GM12878 (cell line): Measurements from ENCODE around the gene STK10. TPM values are rescaled to one million over a fixed set of nuclear protein-coding genes. Genes with fewer than 3 reads are reported as not detected.

ENCODE experiments used
- BCL11A ChIP-seq: IDR thresholded peaks from 2 replicates; pipeline ENCODE4 v1.6.1; 2011; ENCODE audit warnings: low read depth, low read length
- BHLHE40 ChIP-seq, 2 experiments: fragments of 450-650 bp in 1 of 2; IDR thresholded peaks; 2 replicates each; pipeline ENCODE4 v1.6.1; 2011 to 2017; ENCODE audit warnings: low read depth in 2 of 2, borderline replicate concordance in 1 of 2, improper control_type of control experiment in 1 of 2, low read length in 1 of 2, mild to moderate bottlenecking in 1 of 2
- EZH2 ChIP-seq: IDR thresholded peaks from 2 replicates; pipeline ENCODE4 v1.6.1; 2012; ENCODE audit warnings: low read depth, mild to moderate bottlenecking, control low read depth, inconsistent platforms, low read length, borderline replicate concordance; ENCODE audit not compliant: control insufficient read depth
- IKZF1 ChIP-seq: fragments of 450-650 bp; conservative IDR thresholded peaks from 2 replicates; pipeline ENCODE4 v1.6.1; 2017; ENCODE audit warnings: antibody characterized with exemption, mild to moderate bottlenecking
- MEF2B ChIP-seq: fragments of 450-650 bp; IDR thresholded peaks from 2 replicates; pipeline ENCODE4 v1.6.1; 2018; ENCODE audit warnings: mild to moderate bottlenecking, moderate library complexity; ENCODE audit not compliant: partially characterized antibody, poor library complexity, severe bottlenecking
- MLLT1 ChIP-seq: fragments of 450-650 bp; IDR thresholded peaks from 2 replicates; pipeline ENCODE4 v1.6.1; 2016; ENCODE audit warnings: mild to moderate bottlenecking
- MYC ChIP-seq: IDR thresholded peaks from 2 replicates; pipeline ENCODE4 v1.6.1; 2011; ENCODE audit warnings: mild to moderate bottlenecking, low read length, moderate library complexity, inconsistent platforms; ENCODE audit not compliant: insufficient read depth, insufficient replicate concordance, insufficient read length, severe bottlenecking
- PAX8 ChIP-seq: fragments of 450-650 bp; IDR thresholded peaks from 2 replicates; pipeline ENCODE4 v1.6.1; 2017; ENCODE audit warnings: mild to moderate bottlenecking, moderate library complexity
- PML ChIP-seq: IDR thresholded peaks from 2 replicates; pipeline ENCODE4 v1.6.1; 2012; ENCODE audit warnings: low read length, inconsistent platforms
- POLR2A ChIP-seq: IDR thresholded peaks from 2 replicates; pipeline ENCODE4 v1.6.1; 2011; ENCODE audit warnings: low read depth, mild to moderate bottlenecking, low read length
- SMC3 ChIP-seq: IDR thresholded peaks from 2 replicates; pipeline ENCODE4 v1.6.1; 2011; ENCODE audit warnings: low read length, improper control_type of control experiment, borderline replicate concordance
- SREBF2 ChIP-seq: IDR thresholded peaks from 2 replicates; pipeline ENCODE4 v1.6.1; 2012; ENCODE audit warnings: mild to moderate bottlenecking, low read length
- SRF ChIP-seq, 2 experiments: IDR thresholded peaks; 2 replicates each; pipeline ENCODE4 v1.6.1; 2011; ENCODE audit warnings: low read depth in 2 of 2, low read length in 2 of 2, mild to moderate bottlenecking in 1 of 2, moderate library complexity in 1 of 2
- WRNIP1 ChIP-seq: IDR thresholded peaks from 2 replicates; pipeline ENCODE4 v1.6.1; 2011; ENCODE audit warnings: low read depth, low read length, improper control_type of control experiment, borderline replicate concordance
- ZNF384 ChIP-seq: IDR thresholded peaks from 2 replicates; pipeline ENCODE4 v1.6.1; 2012; ENCODE audit warnings: low read depth, mild to moderate bottlenecking, low read length, improper control_type of control experiment, borderline replicate concordance
- ZSCAN29 ChIP-seq: fragments of 450-650 bp; IDR thresholded peaks from 2 replicates; pipeline ENCODE4 v1.6.1; 2017; ENCODE audit warnings: mild to moderate bottlenecking, moderate library complexity
- polyA plus RNA-seq, 11 experiments: library from polyadenylated mRNA; depleted of rRNA in 4 of 11; unstranded in 6 of 11; stranded (reverse) in 5 of 11; fragments of >200 nt; fragmentation: Nextera tagmentation in 4 of 11; fragmentation: Illumina TruSeq in 1 of 11; extraction: Ambion mirVana in 4 of 11; extraction: Trizol in 1 of 11; gene quantifications; 1 replicate in 1 of 11; 2 replicates in 10 of 11; pipeline versions ENCODE4 v1.2.1 to v1.2.3, GENCODE V29; 2011 to 2016; ENCODE audit warnings: inconsistent platforms in 2 of 11, missing spikeins in 2 of 11, low read depth in 1 of 11
- total RNA-seq, 4 experiments: library from RNA; depleted of rRNA in 3 of 4; stranded (reverse); fragments of >200 nt in 3 of 4; fragmentation: Illumina TruSeq in 1 of 4; extraction: Trizol in 1 of 4; gene quantifications; 2 replicates each; pipeline versions ENCODE4 v1.2.1 to v1.2.3, GENCODE V29; 2013 to 2021
- TF ChIP-seq, protein P1 (sequence below): fragments of 450-650 bp; IDR thresholded peaks from 2 replicates; pipeline ENCODE4 v1.6.1; 2017; ENCODE audit warnings: borderline replicate concordance
- TF ChIP-seq, protein P2 (sequence below): IDR thresholded peaks from 2 replicates; pipeline ENCODE4 v1.6.1; 2012; ENCODE audit warnings: low read depth, low read length, improper control_type of control experiment
- TF ChIP-seq, protein P3 (sequence below): fragments of 150-350 bp; IDR thresholded peaks from 2 replicates; pipeline ENCODE4 v1.6.1; 2014; ENCODE audit warnings: mild to moderate bottlenecking, low read depth, low read length
- TF ChIP-seq, protein P4 (sequence below): IDR thresholded peaks from 2 replicates; pipeline ENCODE4 v1.6.1; 2012; ENCODE audit warnings: improper control_type of control experiment, low read depth, low read length; ENCODE audit not compliant: insufficient replicate concordance

Gene STK10
- total and polyA plus RNA-seq, 10 of the 15 experiments (the other 5 are each of a cell fraction or from before 2014, with no cell fraction given): 14.2 to 96.4 (median 50.6) TPM

- TF ChIP-seq WRNIP1: no peak
- TF ChIP-seq MEF2B: peak; percentile 40
- TF ChIP-seq, protein P1, sequence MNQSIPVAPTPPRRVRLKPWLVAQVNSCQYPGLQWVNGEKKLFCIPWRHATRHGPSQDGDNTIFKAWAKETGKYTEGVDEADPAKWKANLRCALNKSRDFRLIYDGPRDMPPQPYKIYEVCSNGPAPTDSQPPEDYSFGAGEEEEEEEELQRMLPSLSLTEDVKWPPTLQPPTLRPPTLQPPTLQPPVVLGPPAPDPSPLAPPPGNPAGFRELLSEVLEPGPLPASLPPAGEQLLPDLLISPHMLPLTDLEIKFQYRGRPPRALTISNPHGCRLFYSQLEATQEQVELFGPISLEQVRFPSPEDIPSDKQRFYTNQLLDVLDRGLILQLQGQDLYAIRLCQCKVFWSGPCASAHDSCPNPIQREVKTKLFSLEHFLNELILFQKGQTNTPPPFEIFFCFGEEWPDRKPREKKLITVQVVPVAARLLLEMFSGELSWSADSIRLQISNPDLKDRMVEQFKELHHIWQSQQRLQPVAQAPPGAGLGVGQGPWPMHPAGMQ: no peak
- TF ChIP-seq PAX8: no peak
- no peak for TF ChIP-seq SRF (IDR thresholded peaks at IDR 0.05; ENCODE audit: low read depth in 2 of 2, low read length in 2 of 2)
- TF ChIP-seq MLLT1: no peak
- no peak for TF ChIP-seq EZH2
- peak; percentile 29; the same call in 1 of the 2 replicates for TF ChIP-seq ZNF384
- TF ChIP-seq, protein P2, sequence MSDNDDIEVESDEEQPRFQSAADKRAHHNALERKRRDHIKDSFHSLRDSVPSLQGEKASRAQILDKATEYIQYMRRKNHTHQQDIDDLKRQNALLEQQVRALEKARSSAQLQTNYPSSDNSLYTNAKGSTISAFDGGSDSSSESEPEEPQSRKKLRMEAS: peak; percentile 36; the same call in 1 of the 2 replicates
- TF ChIP-seq, protein P3, sequence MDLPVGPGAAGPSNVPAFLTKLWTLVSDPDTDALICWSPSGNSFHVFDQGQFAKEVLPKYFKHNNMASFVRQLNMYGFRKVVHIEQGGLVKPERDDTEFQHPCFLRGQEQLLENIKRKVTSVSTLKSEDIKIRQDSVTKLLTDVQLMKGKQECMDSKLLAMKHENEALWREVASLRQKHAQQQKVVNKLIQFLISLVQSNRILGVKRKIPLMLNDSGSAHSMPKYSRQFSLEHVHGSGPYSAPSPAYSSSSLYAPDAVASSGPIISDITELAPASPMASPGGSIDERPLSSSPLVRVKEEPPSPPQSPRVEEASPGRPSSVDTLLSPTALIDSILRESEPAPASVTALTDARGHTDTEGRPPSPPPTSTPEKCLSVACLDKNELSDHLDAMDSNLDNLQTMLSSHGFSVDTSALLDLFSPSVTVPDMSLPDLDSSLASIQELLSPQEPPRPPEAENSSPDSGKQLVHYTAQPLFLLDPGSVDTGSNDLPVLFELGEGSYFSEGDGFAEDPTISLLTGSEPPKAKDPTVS: no peak
- TF ChIP-seq BCL11A: no peak
- no peak for TF ChIP-seq POLR2A
- TF ChIP-seq BHLHE40 (IDR thresholded peaks at IDR 0.05; ENCODE audit: borderline replicate concordance in 1 of 2, low read depth in 2 of 2, low read length in 1 of 2): no peak
- TF ChIP-seq SREBF2: no peak
- TF ChIP-seq ZSCAN29: no peak
- no peak for TF ChIP-seq MYC
- TF ChIP-seq PML: no peak
- TF ChIP-seq, protein P4, sequence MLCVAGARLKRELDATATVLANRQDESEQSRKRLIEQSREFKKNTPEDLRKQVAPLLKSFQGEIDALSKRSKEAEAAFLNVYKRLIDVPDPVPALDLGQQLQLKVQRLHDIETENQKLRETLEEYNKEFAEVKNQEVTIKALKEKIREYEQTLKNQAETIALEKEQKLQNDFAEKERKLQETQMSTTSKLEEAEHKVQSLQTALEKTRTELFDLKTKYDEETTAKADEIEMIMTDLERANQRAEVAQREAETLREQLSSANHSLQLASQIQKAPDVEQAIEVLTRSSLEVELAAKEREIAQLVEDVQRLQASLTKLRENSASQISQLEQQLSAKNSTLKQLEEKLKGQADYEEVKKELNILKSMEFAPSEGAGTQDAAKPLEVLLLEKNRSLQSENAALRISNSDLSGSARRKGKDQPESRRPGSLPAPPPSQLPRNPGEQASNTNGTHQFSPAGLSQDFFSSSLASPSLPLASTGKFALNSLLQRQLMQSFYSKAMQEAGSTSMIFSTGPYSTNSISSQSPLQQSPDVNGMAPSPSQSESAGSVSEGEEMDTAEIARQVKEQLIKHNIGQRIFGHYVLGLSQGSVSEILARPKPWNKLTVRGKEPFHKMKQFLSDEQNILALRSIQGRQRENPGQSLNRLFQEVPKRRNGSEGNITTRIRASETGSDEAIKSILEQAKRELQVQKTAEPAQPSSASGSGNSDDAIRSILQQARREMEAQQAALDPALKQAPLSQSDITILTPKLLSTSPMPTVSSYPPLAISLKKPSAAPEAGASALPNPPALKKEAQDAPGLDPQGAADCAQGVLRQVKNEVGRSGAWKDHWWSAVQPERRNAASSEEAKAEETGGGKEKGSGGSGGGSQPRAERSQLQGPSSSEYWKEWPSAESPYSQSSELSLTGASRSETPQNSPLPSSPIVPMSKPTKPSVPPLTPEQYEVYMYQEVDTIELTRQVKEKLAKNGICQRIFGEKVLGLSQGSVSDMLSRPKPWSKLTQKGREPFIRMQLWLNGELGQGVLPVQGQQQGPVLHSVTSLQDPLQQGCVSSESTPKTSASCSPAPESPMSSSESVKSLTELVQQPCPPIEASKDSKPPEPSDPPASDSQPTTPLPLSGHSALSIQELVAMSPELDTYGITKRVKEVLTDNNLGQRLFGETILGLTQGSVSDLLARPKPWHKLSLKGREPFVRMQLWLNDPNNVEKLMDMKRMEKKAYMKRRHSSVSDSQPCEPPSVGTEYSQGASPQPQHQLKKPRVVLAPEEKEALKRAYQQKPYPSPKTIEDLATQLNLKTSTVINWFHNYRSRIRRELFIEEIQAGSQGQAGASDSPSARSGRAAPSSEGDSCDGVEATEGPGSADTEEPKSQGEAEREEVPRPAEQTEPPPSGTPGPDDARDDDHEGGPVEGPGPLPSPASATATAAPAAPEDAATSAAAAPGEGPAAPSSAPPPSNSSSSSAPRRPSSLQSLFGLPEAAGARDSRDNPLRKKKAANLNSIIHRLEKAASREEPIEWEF: no peak
- peak; percentile 54; the same call in 1 of the 2 replicates for TF ChIP-seq IKZF1
- TF ChIP-seq SMC3: peak; percentile 84
Measured at GRCh38 chr5:172106511-172107356, 81.3 kb downstream of the STK10 start (continued).
